Inflammatory macrophage treated with lipopolysaccharide for 4 hours (primary cell): ENCODE results near the gene PPP1R3D.

Experiments
- DNase-seq: peaks from one replicate; pipeline ENCODE4 v3.0.0-alpha.2; 2020

The PPP1R3D gene

DNA sequence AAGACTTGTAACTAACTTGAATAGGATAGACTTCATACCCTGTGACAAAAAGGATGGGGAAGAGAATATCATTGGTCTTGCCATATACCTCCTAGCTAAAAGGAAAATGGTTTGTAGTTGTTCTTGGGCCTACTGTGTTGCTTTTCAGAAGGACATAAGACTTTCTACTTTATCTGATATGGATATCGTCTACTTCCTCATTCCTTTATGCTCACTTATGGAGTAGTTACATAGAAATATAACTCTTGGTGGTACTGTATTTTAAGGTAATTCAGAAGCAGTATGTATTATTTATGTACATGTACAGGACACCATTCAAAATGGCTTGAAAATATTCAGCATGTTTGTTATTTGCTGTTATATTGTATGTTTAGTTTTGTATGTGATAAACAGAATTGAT is 8.1 kb upstream of the PPP1R3D start:
- DNase-seq: no peak

DNA sequence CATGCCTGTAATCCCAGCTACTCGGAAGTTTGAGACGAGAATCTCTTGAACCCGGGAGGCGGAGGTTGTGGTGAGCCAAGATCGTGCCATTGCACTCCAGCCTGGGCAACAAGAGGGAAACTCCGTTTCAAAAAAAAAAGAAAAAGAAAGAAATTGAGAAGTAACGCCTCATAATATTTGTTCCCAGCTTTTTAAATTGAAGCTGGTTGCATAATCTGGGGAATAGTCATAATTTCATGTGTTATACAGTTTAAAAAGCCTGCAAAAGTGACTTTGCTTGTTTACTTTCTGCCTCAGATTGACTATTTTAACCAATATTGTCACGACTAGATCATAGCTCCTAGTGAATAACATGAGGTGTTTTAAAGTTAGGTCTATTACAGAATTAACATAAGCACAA is 7.3 kb upstream of the PPP1R3D start:
- DNase-seq: peak; percentile 58

DNA sequence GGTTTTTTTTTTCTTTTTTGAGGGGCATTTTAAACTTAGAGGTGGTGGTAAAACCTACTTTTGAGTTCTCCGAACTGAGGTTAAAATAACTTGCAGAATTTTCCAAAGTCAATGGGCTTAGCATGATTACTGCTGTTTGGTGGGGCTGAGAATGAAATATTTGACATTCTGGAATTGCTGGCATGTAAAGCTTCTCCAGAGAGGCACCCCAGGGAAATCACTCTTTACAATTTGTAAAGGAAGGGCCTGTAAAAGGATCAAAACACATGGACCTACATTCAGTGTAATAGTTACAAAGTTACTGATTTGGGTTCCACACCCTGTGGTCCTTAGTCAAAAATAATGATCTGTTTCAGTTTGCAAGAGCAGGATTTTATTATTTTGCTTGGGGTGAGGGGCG is 5.6 kb upstream of the PPP1R3D start:
- DNase-seq: no peak

DNA sequence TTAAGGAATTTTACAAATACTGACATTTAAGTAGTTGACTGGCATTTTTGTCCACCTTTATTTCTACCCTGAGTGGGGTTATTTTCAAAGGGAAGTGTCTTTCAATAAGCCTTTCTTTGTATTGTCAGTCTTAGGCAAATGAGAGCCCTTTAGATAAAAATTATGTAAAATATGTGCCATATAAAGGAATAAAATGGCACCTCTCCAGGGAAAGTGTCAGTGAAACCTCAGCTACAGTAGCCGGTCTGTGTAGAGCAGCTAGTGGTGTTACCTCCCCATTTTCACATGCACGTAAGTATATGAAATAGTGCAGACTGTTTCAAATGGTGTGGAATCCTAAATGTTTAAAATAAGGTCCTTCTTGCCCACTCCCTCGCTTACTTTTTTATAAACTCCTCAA is 5.1 kb upstream of the PPP1R3D start:
- no peak for DNase-seq

DNA sequence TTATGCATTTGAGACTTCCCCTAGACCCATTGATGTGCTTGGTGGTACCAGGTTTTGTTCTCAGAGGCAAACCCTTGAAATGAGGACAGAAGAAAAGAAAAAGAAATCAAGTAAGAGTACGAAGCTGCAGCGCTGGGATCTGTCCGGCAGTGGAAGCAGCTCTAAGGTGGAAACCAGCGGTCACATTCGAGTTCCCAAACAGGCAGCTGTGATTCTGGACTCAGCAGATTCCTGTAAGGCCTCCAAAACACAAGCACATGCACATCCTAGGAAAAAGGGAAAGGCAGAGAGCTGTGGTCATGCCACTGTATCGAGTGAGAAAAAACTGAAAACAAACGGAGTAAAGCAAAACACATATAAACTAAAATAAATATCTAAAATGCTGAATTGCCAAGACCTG is 4.6 kb upstream of the PPP1R3D start:
- DNase-seq: no peak

DNA sequence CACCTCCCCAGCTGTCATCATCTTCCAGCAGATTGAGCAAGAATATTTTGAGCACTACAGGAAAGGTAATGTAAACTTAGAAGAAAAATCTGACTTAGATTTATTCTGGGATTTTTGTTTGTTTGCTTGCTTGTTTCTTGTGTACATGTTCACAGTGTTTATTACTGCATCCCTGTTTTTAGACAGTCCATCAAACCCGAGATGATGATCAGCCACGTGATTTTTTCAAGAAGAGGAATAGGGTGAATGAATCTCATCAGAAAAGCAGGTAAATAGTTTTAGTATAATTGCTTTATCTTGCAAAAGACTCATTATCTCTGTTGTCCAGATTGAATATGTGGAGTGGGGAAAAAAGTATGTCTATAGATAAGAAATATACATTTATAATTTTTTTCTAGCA is 2.1 kb upstream of the PPP1R3D start:
- no peak for DNase-seq

DNA sequence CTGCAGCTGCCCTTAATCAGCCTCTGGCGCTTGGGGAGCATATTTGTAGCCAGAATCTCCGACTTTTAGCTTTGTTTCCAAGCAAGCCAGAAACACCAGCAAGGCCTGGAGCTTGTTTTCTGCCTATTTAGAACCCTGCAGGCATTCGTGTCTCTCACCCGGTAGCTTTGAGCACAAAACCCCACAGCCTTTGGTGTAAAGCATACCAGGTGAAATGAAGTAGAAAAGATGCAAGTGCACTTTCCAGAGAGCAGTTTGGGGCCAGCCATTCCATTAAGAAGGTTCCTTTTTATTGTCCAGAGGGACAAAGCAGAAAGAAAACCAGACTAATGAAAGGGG is 820 bp upstream of the PPP1R3D start:
- DNase-seq: no peak

DNA sequence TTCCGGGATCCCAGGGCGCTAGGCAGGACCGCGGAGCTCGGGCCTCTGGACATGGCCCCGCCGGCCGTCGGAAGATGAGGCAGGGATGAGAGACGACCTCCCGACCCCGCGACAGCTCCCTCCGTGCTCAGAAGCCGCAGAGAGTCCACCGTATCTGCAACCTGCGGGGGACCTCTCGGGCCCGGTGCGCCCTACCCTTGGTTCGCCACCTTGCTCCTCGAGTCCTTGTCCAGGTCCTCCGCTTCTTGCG is 301 bp downstream of the PPP1R3D start:
- DNase-seq: peak; percentile 36

DNA sequence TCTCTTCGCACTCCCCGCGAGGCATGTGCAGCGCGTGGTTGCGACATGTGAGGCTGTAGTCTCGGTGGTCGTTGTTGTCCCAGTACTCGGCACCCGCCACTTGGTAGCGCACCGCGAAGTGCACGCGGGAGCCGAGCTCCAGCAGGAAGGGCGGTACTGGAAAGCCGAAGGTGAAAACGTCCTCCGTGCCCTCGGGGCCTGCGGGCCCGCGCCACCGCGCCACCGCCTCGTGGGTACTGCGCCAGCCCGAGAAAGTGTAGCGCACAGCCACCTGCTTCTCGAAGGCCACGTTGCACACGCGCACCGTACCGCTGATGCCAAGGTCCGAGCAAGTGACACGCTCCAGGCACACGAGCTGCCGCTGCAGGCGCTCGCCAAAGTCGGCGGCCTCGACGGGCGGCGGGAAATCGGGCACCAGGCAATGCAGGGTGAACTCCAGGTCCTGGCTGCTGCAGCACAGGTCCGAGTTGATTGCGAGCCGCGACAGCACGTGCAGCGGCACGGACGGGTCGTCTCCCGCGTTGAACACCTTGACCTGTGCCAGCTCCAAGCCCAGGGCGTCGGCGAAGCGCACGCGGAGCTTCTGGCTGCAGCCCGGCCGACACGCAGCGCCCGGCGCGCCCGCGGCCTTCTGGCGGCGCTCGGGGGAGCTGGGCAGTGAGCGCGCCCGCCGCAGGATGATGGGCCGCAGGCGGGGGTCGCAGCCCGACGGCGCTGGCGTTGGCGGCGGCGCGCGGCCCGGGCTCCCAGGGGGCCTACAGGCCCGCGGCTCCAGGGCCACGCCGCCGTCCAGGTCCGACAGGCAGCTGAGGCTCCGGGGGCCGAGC is 840 bp downstream of the PPP1R3D start:
- no peak for DNase-seq

DNA sequence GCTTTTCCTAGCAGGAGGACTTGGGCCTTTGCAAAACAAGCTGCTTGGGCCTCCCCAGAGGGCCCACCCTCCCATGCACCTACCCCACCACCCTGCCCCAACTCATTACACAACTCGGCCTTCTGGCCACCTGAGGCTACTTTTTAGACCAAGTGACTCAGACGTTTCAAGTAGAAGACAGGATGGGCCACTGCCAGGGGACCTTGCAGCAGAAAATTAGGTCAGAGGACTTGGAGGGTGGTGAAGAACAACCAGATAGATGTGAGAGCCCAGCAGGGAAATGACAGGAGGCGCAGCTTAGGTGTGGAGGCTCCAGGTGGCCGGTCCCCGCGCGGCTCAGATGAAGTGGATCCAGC is 1.4 kb downstream of the PPP1R3D start:
- no peak for DNase-seq

DNA sequence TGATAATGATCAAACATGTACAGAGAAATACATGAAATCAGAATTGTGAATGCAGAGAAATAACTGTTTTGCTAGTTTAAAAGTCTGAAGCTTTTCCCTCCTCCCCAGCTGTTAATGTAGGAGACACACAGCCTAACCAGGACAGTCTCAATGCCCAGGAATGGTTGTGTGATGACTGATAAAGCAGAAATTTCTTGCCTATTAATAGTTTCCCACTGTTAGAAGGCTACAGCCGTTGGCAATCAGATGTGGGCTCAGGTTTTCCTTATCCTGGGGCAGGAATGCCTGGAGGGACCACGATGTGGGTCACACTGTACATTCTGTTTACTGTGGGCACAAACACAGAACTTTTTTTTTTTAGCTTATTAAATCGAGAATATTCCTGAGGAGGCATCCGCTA is 1.9 kb downstream of the PPP1R3D start:
- DNase-seq: no peak

DNA sequence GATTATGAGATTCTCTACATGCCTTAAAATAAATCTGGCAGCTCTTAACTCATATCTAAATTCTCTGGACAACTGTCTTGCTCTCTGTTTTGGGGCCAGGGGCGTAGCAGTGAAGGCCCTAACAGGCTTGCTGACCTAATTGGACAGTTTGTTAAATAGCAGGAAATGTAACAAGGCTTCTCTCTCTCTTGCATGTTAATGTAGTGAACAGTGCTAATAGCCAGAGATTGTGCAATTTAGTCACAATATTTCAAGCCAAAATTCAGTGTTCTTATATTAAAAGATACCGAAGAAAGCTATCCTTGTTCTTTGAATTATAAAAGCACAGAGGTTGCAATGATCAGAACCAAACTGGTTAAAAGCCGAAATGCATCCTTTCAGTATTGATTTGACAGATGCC is 3.0 kb downstream of the PPP1R3D start:
- peak; percentile 43 for DNase-seq

DNA sequence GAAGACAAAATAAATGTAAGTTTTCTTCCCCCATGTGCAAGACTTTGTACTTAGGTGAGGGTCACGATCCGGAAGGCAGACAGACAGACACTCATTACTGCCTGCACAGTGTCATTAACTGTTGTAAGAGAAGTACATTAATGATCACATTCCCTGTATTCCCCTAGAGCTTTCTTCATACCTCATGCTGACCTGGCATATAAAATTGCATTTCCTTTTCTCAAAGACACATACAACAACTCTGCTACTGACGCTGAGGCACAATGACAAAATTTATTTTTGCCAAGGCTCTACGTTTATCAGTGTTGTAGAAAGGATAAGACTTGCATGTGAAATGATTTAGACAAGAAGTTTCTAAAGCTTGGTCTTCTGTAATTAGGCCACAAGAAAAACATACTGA is 3.7 kb downstream of the PPP1R3D start:
- no peak for DNase-seq

DNA sequence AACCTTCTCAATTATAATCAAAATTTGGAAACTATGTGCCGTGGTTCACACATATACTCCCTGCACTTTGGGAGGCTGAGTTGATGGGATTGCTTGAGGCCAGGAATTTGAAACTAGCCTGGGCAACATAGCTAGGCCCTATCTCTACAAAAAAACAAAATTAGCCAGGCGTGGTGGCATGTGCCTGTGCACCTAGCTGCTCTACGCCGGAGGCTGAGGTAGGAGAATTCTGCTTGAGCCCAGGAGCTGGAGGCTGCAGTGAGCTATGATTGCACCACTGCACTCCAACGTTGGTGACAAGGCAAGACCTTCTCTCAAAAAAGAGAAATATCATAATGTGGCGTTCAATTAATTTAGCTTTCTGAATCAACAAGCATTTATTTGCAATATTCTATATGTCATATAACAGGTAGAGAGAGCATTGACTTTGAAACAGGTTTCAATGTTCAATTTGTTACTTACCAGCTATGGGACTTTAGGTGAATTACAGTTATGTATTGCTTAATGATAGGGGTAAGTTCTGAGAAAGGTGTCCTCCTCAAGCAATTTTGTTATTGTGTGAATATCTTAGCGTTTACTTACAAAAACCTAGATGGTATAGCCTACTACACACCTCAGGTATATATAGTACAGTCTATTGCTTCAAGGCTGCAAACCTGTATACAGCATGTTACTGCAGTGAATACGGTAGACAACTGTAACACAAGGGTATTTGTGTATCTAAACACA is 4.5 kb downstream of the PPP1R3D start:
- DNase-seq: no peak

DNA sequence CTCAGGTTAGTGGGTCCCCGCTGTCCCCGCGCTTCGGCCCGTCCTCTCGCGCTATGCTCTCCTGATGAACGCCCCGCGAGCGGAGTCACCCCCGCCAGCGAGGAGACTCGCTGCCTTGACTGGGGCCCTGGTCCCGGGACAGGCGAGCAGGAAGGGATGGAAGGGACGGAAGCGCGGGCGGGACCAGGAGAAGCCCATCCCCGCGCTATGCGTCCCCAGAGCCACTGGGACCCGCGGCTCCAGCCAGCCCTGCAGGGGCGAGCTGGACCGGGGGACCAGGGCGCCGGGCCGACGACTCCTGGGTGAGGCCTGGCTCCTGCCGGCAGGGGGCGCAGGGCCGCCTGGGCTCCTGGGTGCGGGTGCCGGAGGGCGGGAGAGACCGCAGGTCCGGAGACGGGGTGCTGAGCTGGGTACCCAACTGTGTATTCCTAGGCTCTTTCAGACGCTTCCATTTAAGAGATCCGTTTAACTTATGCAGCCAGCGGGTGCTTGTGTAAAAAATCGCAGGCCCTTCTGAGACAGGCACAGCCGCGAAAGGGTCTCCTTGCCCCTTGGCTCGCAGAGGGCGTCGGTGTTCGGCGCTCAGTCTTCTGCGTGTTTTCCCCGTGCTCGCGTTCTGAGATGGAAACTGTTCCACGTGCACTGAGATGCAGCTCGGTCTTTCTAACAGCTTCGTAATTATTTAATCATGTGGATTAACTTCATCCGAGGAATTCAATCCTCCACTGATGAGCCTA is 6.1 kb downstream of the PPP1R3D start:
- peak; percentile 67 for DNase-seq

DNA sequence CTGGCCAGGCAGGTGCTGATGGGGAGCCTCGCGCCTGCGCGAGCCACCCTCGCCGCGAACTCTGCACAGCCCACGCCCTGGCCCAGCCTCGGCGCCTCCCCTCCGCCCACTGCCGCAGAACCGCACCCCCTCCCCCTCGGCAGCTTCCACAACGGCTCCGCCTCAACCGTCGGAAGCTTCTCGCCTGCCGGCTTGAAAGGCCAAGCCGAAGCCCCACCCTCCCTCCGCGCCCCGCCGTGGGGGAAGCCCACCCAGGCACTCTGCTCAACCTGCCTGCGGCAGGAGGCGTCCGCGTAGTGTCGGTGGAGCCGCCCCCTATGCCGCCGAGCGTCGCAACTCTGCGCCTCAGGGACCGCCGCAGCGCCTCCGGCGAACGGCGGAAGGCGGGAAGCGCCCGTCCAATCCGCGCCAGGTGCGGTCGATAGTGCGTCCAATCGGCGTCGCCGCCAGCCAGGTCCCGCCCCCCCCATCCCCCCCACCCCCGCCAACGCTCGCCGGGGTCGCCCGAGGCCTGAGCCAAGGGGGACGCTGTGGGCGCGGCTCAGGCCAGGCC is 6.7 kb downstream of the PPP1R3D start, which contains the start of gene SYCP2:
TSS of gene SYCP2 (minus strand) at position 342 of the 553 bp plus-strand sequence. CDS start 11,224 bp downstream, outside the sequence.
- peak; percentile 22 for DNase-seq

DNA sequence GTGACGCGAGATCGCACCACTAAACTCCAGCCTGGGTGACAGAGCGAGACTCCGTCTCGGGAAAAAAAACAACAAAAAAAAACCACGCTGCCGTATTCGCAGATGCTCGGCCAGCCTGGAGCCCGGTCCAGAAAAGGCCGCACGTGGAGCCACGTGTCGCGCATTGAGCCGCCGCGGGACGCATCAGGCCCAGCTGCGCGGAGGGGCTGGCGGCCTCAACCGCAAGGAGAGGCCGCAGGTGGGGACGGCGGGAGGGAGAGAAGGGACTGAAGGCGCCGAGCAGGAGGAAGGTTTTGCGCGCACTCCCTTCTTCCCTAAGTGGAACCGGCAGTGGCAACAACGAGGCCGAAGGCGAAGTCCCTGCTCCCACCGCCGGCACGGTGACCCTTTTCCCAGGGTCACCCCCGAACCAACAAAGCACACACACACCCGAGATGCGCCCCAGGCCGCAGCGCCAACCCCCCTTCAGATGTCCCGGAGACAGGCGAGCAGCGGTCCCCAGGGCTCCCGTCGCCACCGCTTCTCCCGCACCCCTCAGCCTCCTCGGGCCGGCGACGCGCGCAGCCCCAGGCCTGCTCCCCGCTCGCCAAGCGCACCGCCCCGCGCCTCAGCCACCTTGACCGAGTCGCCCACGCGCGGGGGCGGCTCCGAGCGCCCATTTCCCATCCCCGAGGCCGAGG is 7.3 kb downstream of the PPP1R3D start:
- no peak for DNase-seq

DNA sequence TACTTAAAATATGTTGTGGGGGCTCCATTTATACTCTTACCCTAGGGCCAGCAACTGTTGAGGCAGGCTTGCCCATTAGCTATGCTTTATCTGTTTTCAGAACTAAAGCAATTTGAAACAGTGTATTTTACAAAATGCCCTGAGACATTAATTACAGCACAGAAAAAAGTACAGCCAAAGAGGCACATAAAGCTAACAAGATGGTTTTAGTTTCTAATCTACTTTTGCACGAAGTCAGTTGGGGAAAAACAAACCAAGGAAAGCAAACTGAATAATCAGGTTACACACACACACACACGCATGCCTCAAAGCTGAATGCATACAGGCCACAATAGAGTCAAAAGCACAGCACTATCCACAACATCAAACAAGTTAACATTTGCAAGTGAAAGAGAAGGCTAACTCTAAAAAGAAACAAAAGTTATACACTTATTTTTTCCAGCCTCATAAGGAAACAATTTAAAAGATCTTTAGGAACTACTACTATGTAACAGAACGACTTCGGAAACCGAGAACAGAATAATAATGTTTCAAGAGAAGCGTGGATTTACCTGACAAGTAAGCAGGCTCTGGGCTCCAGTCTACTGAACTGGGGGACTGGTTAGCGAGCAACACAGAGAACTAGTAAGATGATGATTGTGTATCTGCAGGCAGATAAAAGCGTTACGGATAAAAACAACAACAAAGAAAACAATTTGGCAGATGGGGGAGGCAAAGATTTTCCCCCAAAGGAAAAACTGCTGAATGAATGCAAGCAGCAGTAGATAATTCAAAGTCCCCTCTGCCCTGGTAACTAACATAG is 8.4 kb downstream of the PPP1R3D start:
- no peak for DNase-seq

DNA sequence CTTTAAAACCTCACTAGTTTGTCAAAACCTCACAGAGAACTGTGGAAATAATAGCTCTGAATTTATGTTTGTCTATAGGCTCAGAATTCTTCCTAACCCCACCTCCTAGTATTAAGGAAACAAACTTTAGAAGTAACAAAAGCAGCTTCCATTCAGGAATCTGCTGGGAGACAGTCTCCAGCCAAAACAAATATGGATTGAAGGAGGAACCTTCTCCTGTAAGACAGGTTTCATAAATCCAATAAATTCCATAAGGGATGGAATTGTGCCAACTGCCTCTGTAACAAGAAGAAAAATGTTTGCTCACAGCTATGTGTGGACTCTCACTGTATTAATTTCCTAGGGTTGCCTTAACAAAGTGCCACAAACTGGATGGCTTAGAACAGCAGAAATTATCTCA is 14.2 kb downstream of the PPP1R3D start:
- no peak for DNase-seq

DNA sequence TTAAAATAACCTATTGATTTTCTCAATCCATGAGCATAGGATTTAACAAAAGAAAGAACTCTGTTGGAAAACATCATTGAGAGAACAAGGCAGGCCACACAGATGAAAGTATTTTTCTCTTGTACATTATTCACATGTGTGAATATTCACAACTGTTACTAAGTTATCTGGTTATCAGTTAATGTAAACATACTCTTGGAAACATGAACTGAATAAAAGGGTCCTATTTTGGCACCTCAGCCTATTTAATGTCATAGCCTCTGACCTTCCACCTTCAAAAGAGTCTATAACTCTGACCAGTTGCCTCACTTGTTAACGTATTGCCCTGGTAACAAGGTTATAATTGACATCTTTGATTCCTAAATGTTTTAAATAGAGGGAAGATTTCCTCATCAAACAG is 14.7 kb downstream of the PPP1R3D start:
- no peak for DNase-seq

DNA sequence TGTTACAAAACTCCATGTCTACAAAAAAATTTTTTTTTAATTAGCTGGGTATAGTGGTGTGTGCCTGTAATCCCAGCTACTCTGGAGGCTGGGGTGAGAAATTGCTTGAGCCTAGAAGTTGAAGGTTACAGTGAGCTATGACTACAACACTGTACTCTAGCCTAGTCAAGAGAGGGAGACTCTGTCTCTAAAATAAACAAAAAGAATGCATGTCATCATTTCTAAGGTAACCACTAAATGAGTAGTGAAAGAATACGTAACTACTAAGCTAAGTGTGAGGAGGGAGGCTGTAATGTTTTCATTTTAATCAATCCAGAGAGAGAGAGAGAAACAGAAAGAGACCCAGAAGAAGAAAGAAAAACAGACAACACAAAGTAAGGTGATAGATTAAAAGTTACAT is 16.6 kb downstream of the PPP1R3D start:
- no peak for DNase-seq

DNA sequence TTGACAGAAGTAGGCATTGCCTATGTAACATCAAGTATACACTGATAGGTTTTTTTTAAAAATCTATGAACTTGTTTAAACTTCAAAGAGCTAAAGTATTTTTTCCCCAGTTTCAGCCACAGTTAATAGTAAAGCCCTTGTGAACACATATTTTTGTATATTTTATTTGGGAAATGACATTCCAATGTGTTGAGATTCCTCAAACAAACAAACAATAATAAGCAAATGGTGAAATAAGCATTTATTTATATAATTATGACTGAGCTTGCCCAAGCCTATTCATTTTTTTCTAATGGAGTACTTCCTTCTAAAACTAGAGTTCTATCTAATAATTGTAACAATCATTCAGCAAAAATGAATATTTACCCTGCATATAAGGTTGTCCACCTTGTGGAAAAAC is 19.2 kb downstream of the PPP1R3D start:
- DNase-seq: no peak

DNA sequence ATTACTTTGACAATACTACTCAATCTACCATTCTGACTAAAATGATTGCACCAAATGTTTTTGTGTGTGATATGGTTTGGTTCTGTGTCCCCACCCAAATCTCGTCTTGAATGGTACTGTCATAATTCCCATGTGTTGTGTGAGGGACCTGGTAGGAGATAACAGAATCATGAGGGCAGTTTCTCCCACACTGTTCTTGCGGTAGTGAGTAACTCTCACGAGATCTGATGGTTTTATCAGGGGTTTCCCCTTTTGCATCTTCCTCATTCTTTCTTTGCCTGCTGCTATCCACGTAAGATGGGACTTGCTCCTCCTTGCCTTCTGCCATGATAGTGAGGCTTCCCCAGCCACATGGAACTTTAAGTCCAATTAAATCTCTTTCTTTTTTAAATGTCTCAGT is 27.5 kb downstream of the PPP1R3D start:
- peak; percentile 73 for DNase-seq
